ENCODE data around the gene ANKRD44.

- TF ChIP-seq CTCF (IDR thresholded peaks at IDR 0.05), result no peak
- no peak for TF ChIP-seq ZFX (IDR thresholded peaks at IDR 0.05; ENCODE audit: borderline replicate concordance)
Measured at GRCh38 chr2:197255543-197255942, 55.0 kb downstream of the ANKRD44 start.

All from 22Rv1 (cell line).